ENCODE data around the gene HCRTR1.

Gene HCRTR1

GRCh38 chr1:31650161-31651088 lies 32.9 kb downstream of the HCRTR1 start:
- DNase-seq: no peak

- no peak for DNase-seq
Observed at GRCh38 chr1:31651089-31651420, 33.6 kb downstream of the HCRTR1 start.

DNA sequence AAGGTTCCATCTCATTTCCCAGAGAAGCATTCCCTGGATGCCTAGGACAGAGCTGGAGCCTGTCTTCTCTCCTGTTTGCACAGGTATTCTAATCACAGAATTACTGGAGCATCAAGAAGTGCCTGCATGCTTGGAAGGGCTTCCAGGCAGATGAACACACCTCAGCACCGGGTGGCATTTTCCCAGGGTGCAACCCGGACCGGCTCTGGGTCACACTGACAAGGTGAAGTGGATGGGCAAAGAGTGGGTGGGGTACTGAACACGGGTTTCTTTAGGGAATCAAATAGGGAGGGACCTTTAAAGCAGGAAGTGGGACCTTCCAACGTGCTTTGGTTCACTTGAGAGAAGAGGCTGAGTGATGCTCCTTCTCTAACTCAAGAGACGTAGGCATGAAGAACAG lies 34.3 kb downstream of the HCRTR1 start:
- DNase-seq: no peak

DNA sequence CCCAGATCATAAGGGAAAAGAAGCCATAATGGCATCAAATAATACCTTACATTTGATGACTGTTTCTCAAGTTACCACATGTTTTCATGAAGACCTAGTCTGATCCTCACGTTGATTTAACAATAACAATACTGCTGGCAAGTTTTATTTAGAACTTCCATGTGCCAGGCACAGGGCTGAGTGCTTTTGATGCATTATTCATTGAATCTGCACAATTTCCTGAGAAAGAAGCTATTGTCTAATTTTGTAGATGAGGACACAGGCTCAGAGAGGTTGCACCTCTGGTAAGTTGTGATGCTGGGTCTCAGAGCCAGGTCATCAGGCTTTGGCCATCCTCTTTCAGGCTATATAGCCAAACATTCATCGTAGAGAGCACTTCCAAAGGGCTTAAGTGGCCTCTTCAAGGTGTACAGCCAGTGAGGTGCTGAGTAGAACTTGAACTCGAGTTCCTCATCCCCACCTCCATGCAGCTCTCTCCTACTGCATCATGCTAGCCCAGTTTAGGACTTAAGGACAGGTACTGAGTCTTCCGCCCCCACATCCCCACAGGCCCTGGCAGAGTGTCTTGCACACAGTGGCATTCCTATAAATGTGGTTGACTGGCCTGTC lies 35.5 kb downstream of the HCRTR1 start:
- DNase-seq: no peak

- no peak for DNase-seq
Observed at GRCh38 chr1:31653717-31654473, 36.4 kb downstream of the HCRTR1 start.

- no peak for DNase-seq
Observed at GRCh38 chr1:31654474-31654776, 36.9 kb downstream of the HCRTR1 start.

DNA sequence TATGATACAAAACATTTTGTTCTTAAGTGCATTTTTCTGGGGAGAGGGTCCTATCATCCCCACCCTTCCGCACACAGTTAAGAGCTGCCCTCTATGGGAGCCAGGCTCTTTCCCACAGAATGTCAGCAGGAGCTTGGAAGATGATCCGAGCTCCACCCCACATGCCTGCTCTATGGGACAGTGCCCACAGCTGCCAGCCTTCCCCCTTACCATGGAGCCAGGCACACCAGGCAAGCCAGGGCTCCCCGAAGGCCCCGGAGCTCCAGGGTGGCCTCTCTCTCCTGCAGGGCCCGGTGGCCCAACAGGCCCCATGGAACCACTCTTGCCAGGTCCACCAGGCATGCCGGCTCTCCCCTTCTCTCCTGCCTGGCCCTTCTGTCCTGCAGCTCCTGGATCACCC lies 37.6 kb downstream of the HCRTR1 start:
- DNase-seq: no peak

DNA sequence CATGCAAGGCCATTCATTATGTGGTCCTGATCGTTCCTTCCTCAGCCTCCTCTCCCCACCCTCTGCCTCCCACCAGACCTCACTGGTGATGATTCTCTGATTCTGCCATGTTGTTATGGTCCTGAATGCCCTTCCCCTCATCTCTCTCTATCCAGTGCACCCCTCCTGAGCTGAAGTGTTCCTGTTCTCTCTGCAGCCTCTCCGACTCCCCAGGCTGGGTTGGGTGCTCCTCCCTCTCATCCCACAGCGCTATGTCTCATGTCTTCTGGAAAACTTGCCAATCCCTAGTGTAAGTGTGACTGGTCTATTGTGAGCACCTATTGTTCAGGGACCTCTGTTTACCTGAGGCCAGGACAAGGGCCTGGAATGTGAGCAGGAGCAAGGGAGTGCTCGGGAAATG lies 38.3 kb downstream of the HCRTR1 start:
- DNase-seq: no peak

GRCh38 chr1:31657020-31657804 lies 39.7 kb downstream of the HCRTR1 start:
- DNase-seq: no peak

GRCh38 chr1:31657972-31658510 lies 40.6 kb downstream of the HCRTR1 start:
- no peak for DNase-seq

DNA sequence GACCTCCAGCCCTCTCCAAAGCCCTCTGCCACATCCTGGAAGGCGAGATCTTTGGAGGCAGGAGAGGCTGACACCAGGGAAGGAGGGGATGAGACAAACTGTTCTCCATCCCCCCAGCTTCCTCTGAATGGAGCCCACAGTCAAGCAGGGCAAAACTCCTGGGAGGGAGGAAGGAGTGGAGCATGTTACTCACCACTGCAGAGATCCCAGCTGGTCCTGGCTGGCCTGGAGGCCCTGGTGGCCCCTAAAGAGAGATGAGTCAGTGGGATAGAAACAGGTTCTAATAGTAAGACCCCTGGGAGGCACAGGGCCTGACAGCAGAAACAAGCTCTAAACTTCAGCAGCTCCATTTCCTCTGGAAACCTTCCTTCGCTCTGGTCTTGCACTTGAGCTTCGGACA lies 41.2 kb downstream of the HCRTR1 start:
- no peak for DNase-seq

DNA sequence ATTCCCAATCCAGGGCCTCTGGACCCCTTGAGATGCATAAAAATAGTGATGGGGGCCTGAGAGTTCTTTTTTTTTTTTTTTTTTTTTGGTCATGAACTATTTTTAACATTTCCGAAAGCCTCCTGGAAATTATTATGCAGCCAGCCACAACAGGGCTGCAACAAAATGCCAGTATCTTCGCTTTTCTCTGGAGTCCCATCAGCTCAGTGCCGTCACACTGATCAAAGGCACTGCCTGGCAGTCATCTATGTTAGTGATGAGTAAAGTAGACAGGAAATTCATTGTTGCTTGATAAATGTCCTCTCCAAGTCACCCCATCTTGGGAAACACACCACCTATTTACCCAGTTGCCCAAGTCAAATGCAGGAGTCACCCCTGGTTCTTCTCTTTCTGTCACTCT lies 42.4 kb downstream of the HCRTR1 start:
- no peak for DNase-seq

DNA sequence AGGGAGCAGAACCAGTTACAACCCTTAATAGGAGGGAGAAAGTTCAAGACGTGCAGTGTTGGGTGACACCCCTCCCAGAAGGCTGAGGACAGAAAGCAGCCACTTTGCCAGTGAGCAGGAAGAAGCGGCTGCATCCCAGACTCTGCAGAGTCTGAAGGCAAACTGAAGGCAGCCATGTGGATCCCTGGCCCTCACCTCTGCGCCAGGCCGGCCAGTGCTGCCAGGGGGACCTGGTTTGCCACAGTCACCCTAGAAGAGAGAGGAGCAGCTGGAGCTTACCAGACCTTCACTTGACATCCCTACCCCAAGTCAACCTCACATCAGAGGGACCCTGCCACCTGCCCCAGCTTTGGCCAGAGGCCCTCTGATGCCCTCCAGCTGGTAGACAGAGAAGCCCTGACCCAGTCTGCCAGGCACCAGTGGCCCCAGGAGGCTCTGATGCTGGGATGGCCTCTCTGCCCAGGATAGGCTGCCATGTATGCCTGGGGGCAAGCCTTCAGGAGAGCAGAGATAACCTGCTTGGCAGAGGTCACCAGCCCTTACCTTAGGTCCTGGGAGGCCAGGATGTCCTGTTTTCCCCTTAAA lies 43.5 kb downstream of the HCRTR1 start:
- DNase-seq: no peak

- no peak for DNase-seq
Observed at GRCh38 chr1:31661856-31662255, 44.4 kb downstream of the HCRTR1 start.

DNA sequence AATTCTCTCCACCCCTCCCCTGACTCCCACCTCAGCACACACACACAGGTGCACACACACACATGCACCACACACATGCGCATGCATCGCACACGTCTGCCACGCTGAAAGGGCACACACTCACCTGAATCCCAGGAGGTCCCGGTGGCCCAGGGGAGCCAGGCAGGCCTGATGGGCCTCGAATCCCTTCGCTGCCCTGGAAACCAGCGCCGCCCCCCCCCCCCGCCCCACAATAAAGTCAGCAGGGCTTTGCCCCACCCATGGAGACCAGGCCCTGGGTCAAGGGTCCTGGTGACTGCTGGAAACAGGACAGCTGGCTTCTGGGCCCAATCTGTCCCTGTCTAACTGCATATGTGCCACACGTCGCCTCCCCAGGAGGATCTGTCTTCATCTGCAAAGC lies 45.0 kb downstream of the HCRTR1 start:
- no peak for DNase-seq

- peak; percentile 62 for DNase-seq
Observed at GRCh38 chr1:31663622-31664452, 46.3 kb downstream of the HCRTR1 start.

DNA sequence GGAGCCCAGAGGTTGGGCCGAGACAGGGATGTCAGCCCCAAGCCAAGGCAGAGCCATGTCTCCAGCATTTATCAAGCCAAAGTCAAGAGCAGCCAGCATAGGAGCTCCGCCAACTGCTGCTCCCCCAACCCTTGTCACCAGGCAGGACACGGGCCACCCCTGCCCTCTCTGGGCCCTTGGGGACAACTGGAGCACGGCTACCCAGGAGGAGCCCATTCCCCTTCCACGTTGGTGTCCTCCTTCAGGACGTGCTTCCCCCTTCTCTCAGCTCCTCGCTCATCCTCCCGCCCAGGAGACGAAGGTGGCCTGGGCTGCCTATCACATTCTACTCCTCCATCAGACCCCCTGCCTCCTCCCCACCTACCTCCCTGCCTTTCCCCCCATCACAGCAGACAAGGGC lies 47.0 kb downstream of the HCRTR1 start:
- DNase-seq: no peak

GRCh38 chr1:31665234-31665878 lies 47.9 kb downstream of the HCRTR1 start:
- DNase-seq: no peak

DNA sequence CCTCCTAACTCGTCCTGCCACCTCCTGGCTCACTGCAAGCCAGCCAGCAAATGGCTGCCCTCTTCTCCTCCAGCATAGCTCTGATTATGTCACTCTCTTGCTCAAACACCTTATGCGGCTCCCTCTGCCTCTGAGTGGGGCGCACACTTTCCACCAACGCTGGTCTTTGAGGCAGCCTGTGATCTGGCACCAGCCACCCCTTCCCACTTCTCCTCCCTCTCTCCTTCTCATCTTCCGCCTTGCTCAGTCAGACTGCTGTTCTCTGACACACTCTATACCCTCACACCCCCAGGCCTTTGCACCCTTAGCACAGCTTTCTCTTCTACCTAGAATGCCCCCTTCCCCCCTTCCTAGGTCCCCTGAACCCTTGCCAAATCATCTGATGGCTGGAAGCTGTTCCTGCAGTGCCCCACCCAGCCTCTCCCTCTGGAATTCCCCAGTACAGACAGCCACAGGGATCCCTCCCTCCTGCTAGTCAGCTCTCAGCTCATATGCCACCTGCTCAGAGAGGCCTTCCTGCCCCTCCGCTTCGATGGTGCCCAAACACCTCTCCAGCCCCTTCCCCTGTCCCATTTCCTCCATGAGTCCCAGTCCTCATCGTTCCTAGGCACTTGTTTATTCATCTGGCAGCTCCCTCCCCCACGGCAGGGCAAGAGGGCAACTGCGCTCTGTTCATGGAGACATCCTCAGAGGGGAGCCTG lies 48.9 kb downstream of the HCRTR1 start:
- DNase-seq: no peak

DNA sequence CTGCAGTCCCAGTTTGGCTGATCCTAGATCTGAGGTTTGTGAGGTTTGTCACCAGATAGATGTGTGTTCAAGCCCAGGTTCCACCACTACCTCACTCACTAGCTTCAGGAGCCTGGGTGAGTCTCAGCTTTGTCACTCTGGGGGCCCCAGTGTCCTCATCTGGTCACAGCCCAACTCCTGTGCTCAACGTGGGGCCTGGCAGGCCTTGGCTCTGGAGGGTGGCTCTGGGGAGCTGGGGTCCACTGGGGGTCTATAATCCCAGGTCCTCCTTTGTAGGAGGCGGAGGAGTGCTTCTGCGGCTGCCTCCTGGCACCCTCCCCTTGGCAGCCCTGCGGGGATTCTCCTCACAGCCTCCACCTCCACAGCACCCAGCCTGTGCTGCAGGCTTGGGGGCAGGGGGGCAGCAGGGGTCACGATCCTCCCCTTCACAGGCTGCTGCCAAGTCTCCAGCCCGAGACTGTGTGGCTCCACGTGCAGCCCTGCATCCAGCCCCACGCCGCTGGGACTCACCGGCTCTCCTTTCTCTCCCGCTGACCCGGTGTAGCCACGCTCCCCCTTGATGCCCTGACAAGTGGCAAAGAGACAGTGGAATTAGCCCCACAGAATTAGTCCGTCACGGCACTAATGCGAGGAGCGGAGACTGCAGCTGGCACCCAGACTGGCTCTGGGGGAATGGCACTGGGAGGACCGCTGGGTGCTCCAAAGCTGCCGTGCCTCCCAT lies 49.7 kb downstream of the HCRTR1 start:
- no peak for DNase-seq

All from CD4-positive, alpha-beta T cell treated with Interleukin-10 for 1 hour (primary cell).